Superior temporal gyrus (tissue), 1 donor: ENCODE measurements around the gene CKB.

Source experiments
- DNase-seq: peaks from one replicate; pipeline ENCODE4 v3.0.0-alpha.2; 2016; ENCODE audit errors: extremely low spot score

Gene CKB

GRCh38 chr14:103549361-103550311, 27.0 kb upstream of the CKB start:
- DNase-seq: peak; percentile 86

GRCh38 chr14:103548463-103549351, 26.1 kb upstream of the CKB start:
- peak; percentile 65 for DNase-seq

- no peak for DNase-seq
Observed at GRCh38 chr14:103547941-103548462, 25.4 kb upstream of the CKB start.

GRCh38 chr14:103547455-103547940, 24.9 kb upstream of the CKB start:
- DNase-seq: no peak

- peak; percentile 88 for DNase-seq
Observed at GRCh38 chr14:103546652-103547454, 24.2 kb upstream of the CKB start.

GRCh38 chr14:103545915-103546651, 23.5 kb upstream of the CKB start:
- DNase-seq: no peak

- DNase-seq: peak; percentile 10
Observed at GRCh38 chr14:103545219-103545914, 22.7 kb upstream of the CKB start.

GRCh38 chr14:103544388-103545218, 22.0 kb upstream of the CKB start:
- DNase-seq: peak; percentile 86

GRCh38 chr14:103543721-103544387, 21.2 kb upstream of the CKB start:
- DNase-seq: peak; percentile 28

GRCh38 chr14:103543140-103543539, 20.5 kb upstream of the CKB start:
- DNase-seq: no peak

GRCh38 chr14:103542605-103543088, 20.0 kb upstream of the CKB start:
- peak; percentile 92 for DNase-seq

GRCh38 chr14:103541709-103542604, 19.3 kb upstream of the CKB start:
- DNase-seq: peak; percentile 35

- no peak for DNase-seq
Observed at GRCh38 chr14:103540821-103541708, 18.4 kb upstream of the CKB start.

GRCh38 chr14:103539056-103539825, 16.6 kb upstream of the CKB start:
- DNase-seq: peak; percentile 4

GRCh38 chr14:103538291-103539055, 15.8 kb upstream of the CKB start:
- peak; percentile 14 for DNase-seq
